Adrenal gland (tissue), 12 donors: ENCODE data around the gene PHB1. TPM values are rescaled to one million over a fixed set of nuclear protein-coding genes. Genes with fewer than 3 reads are reported as not detected.

Experiments used
- DNase-seq, 7 donors: peaks; one replicate each; pipeline ENCODE4 v3.0.0-alpha.2; 2019 to 2020
- H3K27ac ChIP-seq, 5 donors: fragments of 200-600 bp; sonication (generic) in 4 of 5; 1 replicate in 3 of 5; 2 replicates in 2 of 5; pipeline versions ENCODE4 v1.5.1 to v1.8.0; 2016 to 2020; ENCODE audit warnings: mild to moderate bottlenecking in 1 of 5
- H3K27me3 ChIP-seq: fragments of 200-600 bp; 2 replicates; pipeline ENCODE4 v1.8.0; 2021
- H3K36me3 ChIP-seq, 2 donors: fragments of 200-600 bp; replicated peaks in 1 of 2; 1 replicate in 1 of 2; 2 replicates in 1 of 2; pipeline versions ENCODE4 v1.5.1 to v1.8.0; 2018 to 2022
- H3K4me1 ChIP-seq, 2 donors: fragments of 200-600 bp; replicated peaks in 1 of 2; 1 replicate in 1 of 2; 2 replicates in 1 of 2; pipeline versions ENCODE4 v1.5.1 to v1.8.0; 2018 to 2021
- H3K4me3 ChIP-seq, 4 donors: fragments of 200-600 bp; sonication (generic) in 3 of 4; one replicate each; pipeline ENCODE4 v1.5.1; 2016 to 2018
- H3K9me3 ChIP-seq, 3 donors: fragments of 200-600 bp; sonication (generic) in 1 of 3; replicated peaks in 1 of 3; 1 replicate in 2 of 3; 2 replicates in 1 of 3; pipeline versions ENCODE4 v1.5.1 to v1.8.0; 2016 to 2021
- POLR2A ChIP-seq, 2 donors: fragments of 450-650 bp; IDR thresholded peaks; one replicate each; pipeline ENCODE4 v1.6.1; 2017; ENCODE audit warnings: antibody characterized with exemption in 2 of 2, mild to moderate bottlenecking in 2 of 2, moderate library complexity in 1 of 2
- WGBS, 4 donors: extraction: QIAGEN DNeasy Blood & Tissue Kit in 2 of 4; methylation state at CpG; one replicate each; pipeline versions ENCODE4 v1.1.5 to v1.1.7; 2013 to 2017; 5-methylcytosine and 5-hydroxymethylcytosine counted together
- intact Hi-C, 2 donors: fragments of 100-400 bp; cut with DNase I; formaldehyde crosslinking; loops; one replicate each; pipeline versions ENCODE4 v1.14.1 to v1.15.0; 2022 to 2023
- polyA plus RNA-seq, 3 donors: library from polyadenylated mRNA; stranded (reverse); fragments of 200-250 nt in 2 of 3; fragments of 350-450 nt in 1 of 3; fragmentation: Illumina TruSeq in 1 of 3; extraction: RNeasy Lipid Tissue Mini Kit (QIAGEN cat#74804) in 1 of 3; gene quantifications; one replicate each; pipeline ENCODE4 v1.2.3, GENCODE V29; 2013 to 2014
- total RNA-seq, 9 donors: library from RNA; depleted of rRNA in 4 of 9; stranded (reverse); fragments of >200 nt in 4 of 9; fragments of 120-200 nt in 1 of 9; fragmentation: NEBNext Ultra II Directional in 1 of 9; extraction: Animal tissue kit (Norgen Biotek cat#: 25700) in 1 of 9; gene quantifications; one replicate each; pipeline versions ENCODE4 v1.1.0 to v1.2.4, GENCODE V29; 2013 to 2023
- TF ChIP-seq, protein P1 (sequence below), 6 experiments: fragments of 450-650 bp in 4 of 6; fragments of 200-600 bp in 2 of 6; sonication (generic) in 1 of 6; IDR thresholded peaks; 1 replicate in 5 of 6; 2 replicates in 1 of 6; pipeline versions ENCODE4 v1.5.1 to v1.8.0; 2016 to 2021; ENCODE audit warnings: antibody characterized with exemption in 6 of 6, mild to moderate bottlenecking in 2 of 6, moderate library complexity in 1 of 6
- donor health status: healthy with polysubstance abuse.
- donor health status: Bipolar disorder and iron deficiency.
- donor health status: DM: yes; HTN: yes; CAD: no.
- donor health status: DM: no; HTN: no; CAD: no.
- donor health status: DM: no; HTN: no; CAD: no.
- donor health status: DM: yes; HTN: yes; CAD: no.

PHB1 gene
- total and polyA plus RNA-seq, 12 donors, result 66.4 to 222 (median 123) TPM

DNA sequence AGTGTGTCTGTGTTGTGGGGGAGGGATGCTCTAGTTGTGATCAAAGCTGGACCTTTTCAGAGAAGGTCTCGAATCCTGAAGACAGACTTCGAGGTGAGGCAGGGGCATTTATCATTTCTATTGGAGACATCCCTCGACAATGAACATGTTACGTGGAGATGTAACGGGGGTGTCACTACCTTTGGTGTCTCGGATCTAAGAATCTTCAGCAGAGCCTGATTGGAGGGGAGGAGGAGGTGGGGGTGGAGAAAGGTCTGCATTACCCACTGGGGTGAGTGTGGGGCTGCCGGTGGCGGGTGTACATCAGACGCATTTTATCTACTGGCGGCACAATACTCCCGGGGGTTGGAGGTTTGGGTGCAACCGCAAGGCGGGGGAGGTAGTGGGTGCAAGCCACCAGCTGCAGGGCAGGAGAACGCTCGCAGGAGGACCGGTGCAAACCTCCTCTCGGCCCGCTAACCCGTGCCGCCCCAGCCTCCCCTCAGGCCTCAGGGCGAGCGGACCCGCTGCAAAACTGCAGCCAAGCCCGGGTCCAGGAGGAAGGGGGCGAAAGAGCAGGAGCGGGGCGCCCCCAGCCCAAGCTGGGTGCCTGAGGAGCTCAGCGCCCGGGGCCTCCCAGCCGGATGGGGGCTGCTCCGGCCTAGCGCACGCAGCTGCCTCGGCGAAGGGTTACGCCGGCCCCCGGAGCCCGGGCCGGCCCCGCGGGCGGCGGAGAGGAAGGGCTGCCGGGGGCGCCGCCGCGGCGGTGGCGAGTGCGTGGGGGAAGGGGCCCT is 53.4 kb downstream of the PHB1 start:
- intact Hi-C loops, result no loop called here
- Histone ChIP-seq H3K27me3 (no peaks in the 10 kb centered on the region), H3K4me1 (peaks cover 6 to 33% of the 10 kb centered on the region in 2 donors), H3K9me3 (no peaks in the 10 kb centered on the region), H3K27ac (peak overlapping the region; percentile 37 to 99 (median 90)), H3K36me3 (no peaks in the 10 kb centered on the region), H3K4me3 (peak overlapping the region; percentile 46 to 98 (median 86))
- DNase-seq, result peak; percentile 45 to 79 (median 48)
- WGBS, 4 donors, result 0 to 2% (median 0%) methylated on average over 11 to 52 of the region's 52 CpGs
- TF ChIP-seq POLR2A (IDR thresholded peaks at IDR 0.05), result no peak
- TF ChIP-seq, protein P1, sequence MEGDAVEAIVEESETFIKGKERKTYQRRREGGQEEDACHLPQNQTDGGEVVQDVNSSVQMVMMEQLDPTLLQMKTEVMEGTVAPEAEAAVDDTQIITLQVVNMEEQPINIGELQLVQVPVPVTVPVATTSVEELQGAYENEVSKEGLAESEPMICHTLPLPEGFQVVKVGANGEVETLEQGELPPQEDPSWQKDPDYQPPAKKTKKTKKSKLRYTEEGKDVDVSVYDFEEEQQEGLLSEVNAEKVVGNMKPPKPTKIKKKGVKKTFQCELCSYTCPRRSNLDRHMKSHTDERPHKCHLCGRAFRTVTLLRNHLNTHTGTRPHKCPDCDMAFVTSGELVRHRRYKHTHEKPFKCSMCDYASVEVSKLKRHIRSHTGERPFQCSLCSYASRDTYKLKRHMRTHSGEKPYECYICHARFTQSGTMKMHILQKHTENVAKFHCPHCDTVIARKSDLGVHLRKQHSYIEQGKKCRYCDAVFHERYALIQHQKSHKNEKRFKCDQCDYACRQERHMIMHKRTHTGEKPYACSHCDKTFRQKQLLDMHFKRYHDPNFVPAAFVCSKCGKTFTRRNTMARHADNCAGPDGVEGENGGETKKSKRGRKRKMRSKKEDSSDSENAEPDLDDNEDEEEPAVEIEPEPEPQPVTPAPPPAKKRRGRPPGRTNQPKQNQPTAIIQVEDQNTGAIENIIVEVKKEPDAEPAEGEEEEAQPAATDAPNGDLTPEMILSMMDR (IDR thresholded peaks at IDR 0.05), result no peak

DNA sequence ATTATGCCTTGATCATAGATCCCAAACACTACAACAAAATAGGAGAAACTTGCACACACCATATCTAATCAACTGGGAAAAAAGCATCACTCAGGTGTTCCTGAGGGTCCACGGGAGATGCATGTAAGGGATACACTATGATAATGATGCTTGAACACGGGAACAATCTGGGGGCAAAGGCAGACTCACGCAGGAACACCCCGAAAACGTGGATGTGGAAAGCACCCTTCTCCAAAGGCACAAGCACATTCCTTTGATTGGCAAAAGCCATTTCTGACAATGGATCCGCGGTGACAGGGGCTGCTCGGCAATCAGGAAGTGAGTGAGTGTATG is 53.9 kb downstream of the PHB1 start:
- peaks cover 6 to 33% of the 10 kb centered on the region in 2 donors for H3K4me1 ChIP-seq
- DNase-seq, result peak in 3 of 7 donors; percentile 28 to 37 (median 36)
- H3K9me3 ChIP-seq, result no peaks in the 10 kb centered on the region
- H3K27me3 ChIP-seq, result no peaks in the 10 kb centered on the region
- peak overlapping the region in 2 of 5 donors; percentile 94 to 99 for H3K27ac ChIP-seq
- H3K36me3 ChIP-seq, result no peaks in the 10 kb centered on the region
- H3K4me3 ChIP-seq, result peak overlapping the region in 3 of 4 donors; percentile 46 to 98 (median 81)
- WGBS, 4 donors, result 2 to 3% (median 2%) methylated on average over 8 of the region's 8 CpGs
- TF ChIP-seq, protein P1 (IDR thresholded peaks at IDR 0.05), result no peak
- TF ChIP-seq POLR2A (IDR thresholded peaks at IDR 0.05), result no peak
- intact Hi-C loops, result no loop called here

DNA sequence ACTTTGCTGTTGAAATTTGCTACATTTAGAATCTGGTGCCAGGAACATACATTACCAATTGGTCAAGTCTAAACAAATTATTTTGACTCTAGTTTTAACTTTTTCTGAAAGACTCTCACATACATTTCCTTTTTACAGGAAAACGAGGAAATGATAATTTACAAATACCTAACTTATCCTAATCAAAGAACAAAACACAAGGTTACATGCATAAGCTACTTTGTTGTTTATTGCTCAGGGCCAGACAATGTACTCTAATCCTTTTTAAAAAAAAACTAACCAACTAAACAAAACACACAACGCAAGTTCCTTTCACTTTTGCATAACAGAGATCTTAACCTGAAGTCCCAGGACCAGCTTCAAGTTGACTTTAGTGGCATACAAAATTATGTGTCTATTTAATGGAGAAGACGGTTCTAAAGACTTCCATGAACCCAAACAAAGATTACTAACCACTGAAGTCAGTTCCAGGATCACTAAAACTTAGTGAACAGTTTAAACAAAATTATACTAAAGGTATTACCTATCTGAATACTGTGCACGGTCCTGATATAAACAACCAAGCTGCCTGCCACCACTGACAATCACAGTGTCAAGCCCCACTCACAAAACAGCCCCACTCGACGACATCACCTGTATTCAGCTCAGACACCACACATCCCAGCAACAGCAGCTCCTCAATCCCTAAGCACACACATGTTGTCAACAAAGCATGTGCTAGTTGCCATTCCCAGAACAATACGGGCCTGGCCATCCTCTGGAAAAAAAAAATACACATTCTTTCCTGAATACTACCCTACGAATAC is 54.5 kb downstream of the PHB1 start:
- 11 to 17% (median 15%) methylated on average over 8 of the region's 8 CpGs for WGBS, 4 donors
- H3K4me3 ChIP-seq, result peak overlapping the region in 1 of 4 donors; percentile 98
- intact Hi-C loops, result no loop called here
- H3K27ac ChIP-seq, result peak overlapping the region in 1 of 5 donors; percentile 99
- no peaks in the 10 kb centered on the region for H3K9me3 ChIP-seq
- no peaks in the 10 kb centered on the region for H3K36me3 ChIP-seq
- no peak for TF ChIP-seq POLR2A (IDR thresholded peaks at IDR 0.05)
- TF ChIP-seq, protein P1 (IDR thresholded peaks at IDR 0.05), result no peak
- H3K27me3 ChIP-seq, result no peaks in the 10 kb centered on the region
- peak in 1 of 7 donors; percentile 48 for DNase-seq
- peaks cover 6 to 33% of the 10 kb centered on the region in 2 donors for H3K4me1 ChIP-seq

DNA sequence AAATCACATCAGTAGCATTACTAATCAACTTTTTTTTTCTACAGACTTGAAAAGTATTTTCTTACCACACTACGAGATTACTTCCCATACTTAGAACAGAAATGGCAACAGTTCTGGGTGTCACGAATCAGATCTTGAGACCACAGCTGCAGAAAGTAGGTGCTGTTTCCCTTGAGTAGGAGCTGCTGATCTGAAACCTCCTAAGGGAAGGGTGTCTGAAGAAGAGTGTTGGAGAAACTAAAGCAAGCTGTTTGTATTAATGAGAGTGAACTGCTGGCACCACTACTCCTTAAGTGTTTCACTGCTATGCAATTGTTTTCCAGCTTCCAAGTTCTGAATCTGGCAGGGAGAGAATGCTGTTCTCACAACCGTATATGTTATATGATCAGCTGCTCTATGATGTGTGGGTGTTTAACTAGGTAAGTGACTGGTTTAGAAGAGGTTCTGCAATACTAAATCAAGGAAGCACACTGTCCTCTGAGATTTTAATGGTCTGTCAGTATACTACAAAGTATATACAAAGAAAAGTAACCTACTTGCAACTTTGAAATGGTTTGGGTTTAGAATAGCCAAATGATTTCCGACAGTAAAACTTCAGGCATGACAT is 55.9 kb downstream of the PHB1 start:
- no peaks in the 10 kb centered on the region for H3K27me3 ChIP-seq
- 50 to 55% (median 53%) methylated on average over 4 of the region's 4 CpGs for WGBS, 4 donors
- DNase-seq, result no peak
- no peaks in the 10 kb centered on the region for H3K9me3 ChIP-seq
- TF ChIP-seq, protein P1 (IDR thresholded peaks at IDR 0.05), result no peak
- intact Hi-C loops, result no loop called here
- peaks cover 6 to 33% of the 10 kb centered on the region in 2 donors for H3K4me1 ChIP-seq
- H3K27ac ChIP-seq, result no peak overlapping the region
- H3K4me3 ChIP-seq, result no peak overlapping the region
- H3K36me3 ChIP-seq, result no peaks in the 10 kb centered on the region
